ENCODE results near the gene BRCA1. TPM values are rescaled to one million over a fixed set of nuclear protein-coding genes. Genes with fewer than 3 reads are reported as not detected.

The BRCA1 gene
- total and polyA plus RNA-seq, 2 donors (not counting 1 experiment from before 2014, with no cell fraction given): 2.4 to 7.2 TPM

DNA sequence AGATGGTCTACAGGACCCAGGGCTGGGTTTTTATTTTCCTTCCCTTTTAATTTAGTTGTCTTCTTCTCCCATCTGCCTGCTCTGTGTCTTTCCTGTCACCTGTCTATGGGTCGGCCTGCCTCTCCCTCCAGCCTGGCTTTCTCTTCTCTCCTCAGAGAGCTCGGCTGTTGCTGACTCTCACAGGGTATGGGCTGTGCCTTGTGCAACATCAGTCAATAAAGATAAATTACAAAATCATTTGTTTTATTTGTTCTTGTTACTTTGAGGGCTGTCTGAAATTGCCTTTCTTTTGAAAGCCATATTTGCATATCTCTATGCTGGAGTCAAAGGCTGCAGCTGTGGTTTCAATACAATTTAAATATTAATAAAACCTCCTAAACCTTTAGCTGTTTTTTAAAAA, 84.5 kb downstream of the BRCA1 start:
- intact Hi-C loops (cut with micrococcal nuclease): no loop called here
- H3K4me3 Mint-ChIP-seq: no peak overlapping the region
- Histone ChIP-seq H3K4me3 (ENCODE audit: control extremely low read depth in 1 of 5, extremely low read depth in 1 of 5, insufficient read depth in 1 of 5, low read depth in 2 of 5, low read length in 4 of 5) (no peak overlapping the region), H3K4me1 (ENCODE audit: control insufficient read depth in 2 of 2, insufficient read depth in 2 of 2, low read length in 2 of 2) (no peaks in the 10 kb centered on the region), H3K9ac (ENCODE audit: low read length) (no peak overlapping the region), H3K27me3 (replicated peaks in 1 of 4; ENCODE audit: control extremely low read depth in 1 of 4, control insufficient read depth in 3 of 4, insufficient read depth in 4 of 4, low read length in 3 of 4) (no peaks in the 10 kb centered on the region), H3K27ac (ENCODE audit: low read length in 2 of 2) (no peak overlapping the region), H3K79me2 (ENCODE audit: control insufficient read depth, insufficient read depth, low read length) (no peaks in the 10 kb centered on the region), H3K9me3 (ENCODE audit: control extremely low read depth in 1 of 3, control insufficient read depth in 2 of 3, insufficient read depth in 1 of 3, low read length in 2 of 3) (no peaks in the 10 kb centered on the region), H3K4me2 (replicated peaks; ENCODE audit: low read depth, low read length, poor library complexity, severe bottlenecking) (no peak overlapping the region), H3K36me3 (replicated peaks in 1 of 2; ENCODE audit: control extremely low read depth in 1 of 2, control insufficient read depth in 1 of 2, extremely low read depth in 1 of 2, insufficient read depth in 2 of 2, low read length in 1 of 2) (no peaks in the 10 kb centered on the region), H4K20me1 (ENCODE audit: control insufficient read depth, insufficient read depth, low read length, poor library complexity, severe bottlenecking) (no peaks in the 10 kb centered on the region), H2AFZ (ENCODE audit: insufficient read depth, low read depth, low read length, poor library complexity, severe bottlenecking) (no peak overlapping the region)
- no peak overlapping the region for H3K27ac Mint-ChIP-seq
- WGBS (ENCODE audit: insufficient coverage): 57% methylated on average over 1 of the region's 2 CpGs
- TF ChIP-seq CTCF (IDR thresholded peaks at IDR 0.05) (no peak), EZH2 (IDR thresholded peaks at IDR 0.05; ENCODE audit: borderline replicate concordance, insufficient read depth, low read depth, low read length, poor library complexity, severe bottlenecking) (no peak)
- H3K4me1 Mint-ChIP-seq: no peaks in the 10 kb centered on the region
- no peaks in the 10 kb centered on the region for H3K9me3 Mint-ChIP-seq (ENCODE audit: insufficient read depth)
- ChIA-PET CTCF (interaction anchor here (1.4 kb wide), 1 partner anchor 10 kb away, joined by 3 read pairs; no protein-coding TSS in a partner anchor), POLR2A (no interaction called here)
- ATAC-seq (ENCODE audit: low read depth) (no peak), DNase-seq (no peak)
- no peaks in the 10 kb centered on the region for H3K27me3 Mint-ChIP-seq

DNA sequence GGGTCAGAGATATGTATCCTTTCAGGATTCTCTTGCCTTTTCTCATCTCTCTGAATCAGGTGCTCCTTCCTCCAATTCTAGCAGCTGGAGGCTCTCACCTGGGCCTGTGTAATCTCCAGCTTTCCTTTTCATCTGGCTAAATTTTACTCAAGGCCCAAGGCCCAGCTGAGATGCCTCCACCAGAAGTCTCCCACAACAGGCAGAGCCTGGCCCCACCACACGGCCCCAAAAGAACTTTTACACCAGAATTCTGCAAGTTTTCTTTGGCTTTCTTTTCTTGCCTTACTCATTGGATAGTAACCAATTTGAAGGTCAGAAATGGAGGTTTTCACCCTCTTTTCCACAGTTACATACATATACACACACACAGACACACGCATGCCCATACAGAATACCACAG, 85.5 kb downstream of the BRCA1 start:
- CTCF ChIA-PET: no interaction called here
- no peak for DNase-seq
- 100% methylated on average over 1 of the region's 2 CpGs for WGBS (ENCODE audit: insufficient coverage)

More for the DNA sequence above, 85.5 kb downstream of the BRCA1 start:
- no peaks in the 10 kb centered on the region for H3K27me3 Mint-ChIP-seq
- no peak overlapping the region for H3K4me3 Mint-ChIP-seq
- POLR2A ChIA-PET: no interaction called here
- H3K27ac Mint-ChIP-seq: no peak overlapping the region
- Histone ChIP-seq H3K36me3 (replicated peaks in 1 of 2; ENCODE audit: control extremely low read depth in 1 of 2, control insufficient read depth in 1 of 2, extremely low read depth in 1 of 2, insufficient read depth in 2 of 2, low read length in 1 of 2) (no peaks in the 10 kb centered on the region), H3K4me1 (ENCODE audit: control insufficient read depth in 2 of 2, insufficient read depth in 2 of 2, low read length in 2 of 2) (no peaks in the 10 kb centered on the region), H2AFZ (ENCODE audit: insufficient read depth, low read depth, low read length, poor library complexity, severe bottlenecking) (no peak overlapping the region), H3K9ac (ENCODE audit: low read length) (no peak overlapping the region), H3K79me2 (ENCODE audit: control insufficient read depth, insufficient read depth, low read length) (no peaks in the 10 kb centered on the region), H3K27me3 (replicated peaks in 1 of 4; ENCODE audit: control extremely low read depth in 1 of 4, control insufficient read depth in 3 of 4, insufficient read depth in 4 of 4, low read length in 3 of 4) (no peaks in the 10 kb centered on the region), H4K20me1 (ENCODE audit: control insufficient read depth, insufficient read depth, low read length, poor library complexity, severe bottlenecking) (no peaks in the 10 kb centered on the region), H3K27ac (ENCODE audit: low read length in 2 of 2) (no peak overlapping the region), H3K4me2 (replicated peaks; ENCODE audit: low read depth, low read length, poor library complexity, severe bottlenecking) (no peak overlapping the region), H3K9me3 (ENCODE audit: control extremely low read depth in 1 of 3, control insufficient read depth in 2 of 3, insufficient read depth in 1 of 3, low read length in 2 of 3) (no peaks in the 10 kb centered on the region), H3K4me3 (ENCODE audit: control extremely low read depth in 1 of 5, extremely low read depth in 1 of 5, insufficient read depth in 1 of 5, low read depth in 2 of 5, low read length in 4 of 5) (no peak overlapping the region)
- TF ChIP-seq EZH2 (IDR thresholded peaks at IDR 0.05; ENCODE audit: borderline replicate concordance, insufficient read depth, low read depth, low read length, poor library complexity, severe bottlenecking): no peak
- no peak for TF ChIP-seq CTCF (IDR thresholded peaks at IDR 0.05)
- no peak for ATAC-seq (ENCODE audit: low read depth)
- no peaks in the 10 kb centered on the region for H3K9me3 Mint-ChIP-seq (ENCODE audit: insufficient read depth)
- intact Hi-C loops (cut with micrococcal nuclease): no loop called here
- no peaks in the 10 kb centered on the region for H3K4me1 Mint-ChIP-seq
